HUES6 (cell line): ENCODE measurements around the gene PPFIBP2.

Experiments
- H3K27ac ChIP-seq: 2 replicates; pipeline ENCODE4 v1.7.0; 2013; ENCODE audit warnings: low read depth, mild to moderate bottlenecking, low read length, inconsistent platforms
- H3K27me3 ChIP-seq: 2 replicates; pipeline ENCODE4 v1.6.1; 2013; ENCODE audit warnings: low read length; ENCODE audit not compliant: control insufficient read depth, insufficient read depth
- H3K36me3 ChIP-seq: 2 replicates; pipeline ENCODE4 v1.6.1; 2013; ENCODE audit warnings: low read length; ENCODE audit not compliant: control insufficient read depth, insufficient read depth
- H3K4me1 ChIP-seq: 2 replicates; pipeline ENCODE4 v1.6.1; 2013; ENCODE audit warnings: low read length; ENCODE audit not compliant: control insufficient read depth, insufficient read depth
- H3K4me3 ChIP-seq: 2 replicates; pipeline ENCODE4 v1.5.1; 2013; ENCODE audit warnings: low read depth, low read length
- H3K9ac ChIP-seq: one replicate; pipeline ENCODE4 v1.6.1; 2013; ENCODE audit warnings: mild to moderate bottlenecking, low read length
- H3K9me3 ChIP-seq: 2 replicates; pipeline ENCODE4 v1.6.1; 2013; ENCODE audit warnings: low read depth, low read length; ENCODE audit not compliant: control insufficient read depth, insufficient read depth

The PPFIBP2 gene

GRCh38 chr11:7686761-7687160, 173.0 kb downstream of the PPFIBP2 start:
- H3K27me3 ChIP-seq = no peaks in the 10 kb centered on the region
- peaks cover 8% of the 10 kb centered on the region for H3K4me1 ChIP-seq
- no peak overlapping the region for H3K4me3 ChIP-seq
- H3K36me3 ChIP-seq = no peaks in the 10 kb centered on the region
- H3K9ac ChIP-seq = no peak overlapping the region
- no peak overlapping the region for H3K27ac ChIP-seq
- no peaks in the 10 kb centered on the region for H3K9me3 ChIP-seq

- no peaks in the 10 kb centered on the region for H3K36me3 ChIP-seq
- no peaks in the 10 kb centered on the region for H3K27me3 ChIP-seq
- no peak overlapping the region for H3K9ac ChIP-seq
- no peaks in the 10 kb centered on the region for H3K9me3 ChIP-seq
- H3K4me1 ChIP-seq = peaks cover 8% of the 10 kb centered on the region
- no peak overlapping the region for H3K27ac ChIP-seq
- H3K4me3 ChIP-seq = no peak overlapping the region
Measured at GRCh38 chr11:7687386-7687785, 173.6 kb downstream of the PPFIBP2 start.

- Histone ChIP-seq H3K9ac (no peak overlapping the region), H3K9me3 (no peaks in the 10 kb centered on the region), H3K27ac (no peak overlapping the region), H3K4me1 (peaks cover 8% of the 10 kb centered on the region), H3K4me3 (no peak overlapping the region), H3K36me3 (no peaks in the 10 kb centered on the region), H3K27me3 (no peaks in the 10 kb centered on the region)
Measured at GRCh38 chr11:7688238-7688826, 174.5 kb downstream of the PPFIBP2 start.

GRCh38 chr11:7689239-7689638, 175.4 kb downstream of the PPFIBP2 start:
- H3K4me1 ChIP-seq = peaks cover 8% of the 10 kb centered on the region
- no peak overlapping the region for H3K4me3 ChIP-seq
- no peaks in the 10 kb centered on the region for H3K36me3 ChIP-seq
- H3K27ac ChIP-seq = no peak overlapping the region
- no peaks in the 10 kb centered on the region for H3K9me3 ChIP-seq
- H3K27me3 ChIP-seq = no peaks in the 10 kb centered on the region
- no peak overlapping the region for H3K9ac ChIP-seq

GRCh38 chr11:7690648-7691047, 176.8 kb downstream of the PPFIBP2 start:
- Histone ChIP-seq H3K27me3 (no peaks in the 10 kb centered on the region), H3K36me3 (no peaks in the 10 kb centered on the region), H3K9ac (no peak overlapping the region)

GRCh38 chr11:7691759-7692350, 178.1 kb downstream of the PPFIBP2 start:
- Histone ChIP-seq H3K27me3 (no peaks in the 10 kb centered on the region), H3K4me1 (peaks cover 8% of the 10 kb centered on the region), H3K9ac (no peak overlapping the region), H3K4me3 (no peak overlapping the region), H3K9me3 (no peaks in the 10 kb centered on the region), H3K36me3 (no peaks in the 10 kb centered on the region), H3K27ac (no peak overlapping the region)

More at GRCh38 chr11:7690648-7691047, 176.8 kb downstream of the PPFIBP2 start:
- peaks cover 8% of the 10 kb centered on the region for H3K4me1 ChIP-seq
- H3K4me3 ChIP-seq = no peak overlapping the region
- H3K27ac ChIP-seq = no peak overlapping the region
- no peaks in the 10 kb centered on the region for H3K9me3 ChIP-seq

- H3K27ac ChIP-seq = no peak overlapping the region
- H3K9me3 ChIP-seq = no peaks in the 10 kb centered on the region
- no peak overlapping the region for H3K9ac ChIP-seq
- H3K27me3 ChIP-seq = no peaks in the 10 kb centered on the region
- H3K36me3 ChIP-seq = no peaks in the 10 kb centered on the region
- no peak overlapping the region for H3K4me3 ChIP-seq
- peaks cover 7% of the 10 kb centered on the region for H3K4me1 ChIP-seq
Measured at GRCh38 chr11:7692426-7692825, 178.6 kb downstream of the PPFIBP2 start.

- no peak overlapping the region for H3K27ac ChIP-seq
- H3K36me3 ChIP-seq = no peaks in the 10 kb centered on the region
- no peak overlapping the region for H3K4me3 ChIP-seq
- H3K4me1 ChIP-seq = no peaks in the 10 kb centered on the region
- no peaks in the 10 kb centered on the region for H3K27me3 ChIP-seq
- H3K9me3 ChIP-seq = no peaks in the 10 kb centered on the region
- H3K9ac ChIP-seq = no peak overlapping the region
Measured at GRCh38 chr11:7694235-7694634, 180.4 kb downstream of the PPFIBP2 start.

GRCh38 chr11:7696424-7696823, 182.6 kb downstream of the PPFIBP2 start:
- Histone ChIP-seq H3K4me3 (no peak overlapping the region), H3K4me1 (no peaks in the 10 kb centered on the region), H3K27me3 (no peaks in the 10 kb centered on the region), H3K9ac (no peak overlapping the region), H3K9me3 (no peaks in the 10 kb centered on the region), H3K36me3 (no peaks in the 10 kb centered on the region), H3K27ac (no peak overlapping the region)
